Hematopoietic multipotent progenitor cell treated with erythropoietin and hydrocortisone succinate and interleukin-3 and kit ligand, for 17 days (in vitro differentiated cells): ENCODE data around the gene KBTBD7.
A peak's percentile ranks its signal among the peaks of the same experiment; 100 is the strongest.

Source experiments
- DNase-seq: peaks from one replicate; pipeline ENCODE4 v3.0.0-alpha.2; 2015; ENCODE audit warnings: low spot score

Gene KBTBD7

GRCh38 chr13:41193919-41194824 lies at the start of gene KBTBD7:
KBTBD7 (minus strand) TSS chr13:41194569; CDS start chr13:41194257, 312 bp downstream.
- peak; percentile 83 for DNase-seq

- DNase-seq = no peak
Measured at GRCh38 chr13:41241626-41242025, 47.3 kb upstream of the KBTBD7 start.

GRCh38 chr13:41236369-41236768 lies 42.0 kb upstream of the KBTBD7 start:
- no peak for DNase-seq

GRCh38 chr13:41232578-41233480 lies 38.5 kb upstream of the KBTBD7 start:
- DNase-seq = no peak

GRCh38 chr13:41231786-41232185 lies 37.4 kb upstream of the KBTBD7 start:
- no peak for DNase-seq

- no peak for DNase-seq
Measured at GRCh38 chr13:41231025-41231677, 36.8 kb upstream of the KBTBD7 start.

- DNase-seq = no peak
Measured at GRCh38 chr13:41229356-41229755, 35.0 kb upstream of the KBTBD7 start.

- no peak for DNase-seq
Measured at GRCh38 chr13:41224113-41225110, 30.0 kb upstream of the KBTBD7 start.

- peak; percentile 79 for DNase-seq
Measured at GRCh38 chr13:41222259-41222852, 28.0 kb upstream of the KBTBD7 start.

- no peak for DNase-seq
Measured at GRCh38 chr13:41220401-41220800, 26.0 kb upstream of the KBTBD7 start.

GRCh38 chr13:41216160-41216559 lies 21.8 kb upstream of the KBTBD7 start:
- DNase-seq = no peak

GRCh38 chr13:41213919-41214318 lies 19.6 kb upstream of the KBTBD7 start:
- DNase-seq = no peak

GRCh38 chr13:41213316-41213715 lies 18.9 kb upstream of the KBTBD7 start:
- no peak for DNase-seq

- DNase-seq = no peak
Measured at GRCh38 chr13:41212881-41213280, 18.5 kb upstream of the KBTBD7 start.

- DNase-seq = no peak
Measured at GRCh38 chr13:41211062-41211461, 16.7 kb upstream of the KBTBD7 start.

- no peak for DNase-seq
Measured at GRCh38 chr13:41206467-41206866, 12.1 kb upstream of the KBTBD7 start.

GRCh38 chr13:41203810-41204209 lies 9.4 kb upstream of the KBTBD7 start:
- DNase-seq = no peak

GRCh38 chr13:41200126-41200525 lies 5.8 kb upstream of the KBTBD7 start:
- no peak for DNase-seq

- DNase-seq = no peak
Measured at GRCh38 chr13:41199526-41199925, 5.2 kb upstream of the KBTBD7 start.

- no peak for DNase-seq
Measured at GRCh38 chr13:41199079-41199478, 4.7 kb upstream of the KBTBD7 start.

GRCh38 chr13:41196620-41197019 lies 2.3 kb upstream of the KBTBD7 start:
- no peak for DNase-seq
